Transverse colon (tissue), 3 donors: ENCODE data around the gene PEX10.

Experiments
- CTCF ChIP-seq, 5 experiments: fragments of 200-600 bp in 3 of 5; fragments of 450-650 bp in 2 of 5; sonication (generic) in 3 of 5; IDR thresholded peaks; 1 replicate in 2 of 5; 2 replicates in 3 of 5; pipeline ENCODE4 v1.5.1; 2016 to 2017; ENCODE audit warnings: antibody characterized with exemption in 5 of 5, inconsistent platforms in 3 of 5, mild to moderate bottlenecking in 2 of 5, moderate library complexity in 1 of 5
- EP300 ChIP-seq: sonication (generic); formaldehyde crosslinking; IDR thresholded peaks from one replicate; pipeline ENCODE4 v1.6.1; 2017; ENCODE audit warnings: antibody characterized with exemption, low read depth

- peak in 2 of 5 experiments; percentile 15 to 30 for TF ChIP-seq CTCF (IDR thresholded peaks at IDR 0.05)
- TF ChIP-seq EP300, result no peak
Measured at GRCh38 chr1:2429780-2430591, 17.6 kb upstream of the PEX10 start.
